PC-3 (cell line): ENCODE results near the gene EIF4E1B.

Experiments
- EZH2 ChIP-seq: fragments of 300-600 bp; sonication (generic); IDR thresholded peaks from one replicate; pipeline ENCODE4 v1.6.1; 2017; ENCODE audit warnings: antibody characterized with exemption, mild to moderate bottlenecking, low read length; ENCODE audit not compliant: unreplicated experiment
- TF ChIP-seq, protein P1 (sequence below): fragments of 300-600 bp; sonication (generic); conservative IDR thresholded peaks from 2 replicates; pipeline ENCODE4 v1.5.1; 2017; ENCODE audit warnings: antibody characterized with exemption, low read depth, mild to moderate bottlenecking, low read length

GRCh38 chr5:176653401-176654385 is 23.2 kb downstream of the EIF4E1B start:
- TF ChIP-seq, protein P1, sequence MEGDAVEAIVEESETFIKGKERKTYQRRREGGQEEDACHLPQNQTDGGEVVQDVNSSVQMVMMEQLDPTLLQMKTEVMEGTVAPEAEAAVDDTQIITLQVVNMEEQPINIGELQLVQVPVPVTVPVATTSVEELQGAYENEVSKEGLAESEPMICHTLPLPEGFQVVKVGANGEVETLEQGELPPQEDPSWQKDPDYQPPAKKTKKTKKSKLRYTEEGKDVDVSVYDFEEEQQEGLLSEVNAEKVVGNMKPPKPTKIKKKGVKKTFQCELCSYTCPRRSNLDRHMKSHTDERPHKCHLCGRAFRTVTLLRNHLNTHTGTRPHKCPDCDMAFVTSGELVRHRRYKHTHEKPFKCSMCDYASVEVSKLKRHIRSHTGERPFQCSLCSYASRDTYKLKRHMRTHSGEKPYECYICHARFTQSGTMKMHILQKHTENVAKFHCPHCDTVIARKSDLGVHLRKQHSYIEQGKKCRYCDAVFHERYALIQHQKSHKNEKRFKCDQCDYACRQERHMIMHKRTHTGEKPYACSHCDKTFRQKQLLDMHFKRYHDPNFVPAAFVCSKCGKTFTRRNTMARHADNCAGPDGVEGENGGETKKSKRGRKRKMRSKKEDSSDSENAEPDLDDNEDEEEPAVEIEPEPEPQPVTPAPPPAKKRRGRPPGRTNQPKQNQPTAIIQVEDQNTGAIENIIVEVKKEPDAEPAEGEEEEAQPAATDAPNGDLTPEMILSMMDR: no peak
- TF ChIP-seq EZH2: no peak
